GM21381 (cell line): ENCODE data around the gene ATP8B3.

Source experiments
- ATAC-seq: cut with Tn5 transposase; IDR thresholded peaks from one replicate; pipeline ENCODE4 v1.9.1; 2021; ENCODE audit warnings: mild to moderate bottlenecking, moderate library complexity; ENCODE audit not compliant: unreplicated experiment

Gene ATP8B3

GRCh38 chr19:1811942-1812425, at the start of gene ATP8B3:
Gene ATP8B3, minus strand, starts transcription at chr19:1812276. Its CDS starts 540 bp downstream, at chr19:1811736.
- ATAC-seq = no peak

- no peak for ATAC-seq
These were observed 49.5 kb upstream of the ATP8B3 start for GRCh38 chr19:1861599-1862031.

GRCh38 chr19:1860821-1861598, 48.9 kb upstream of the ATP8B3 start:
- ATAC-seq = no peak

GRCh38 chr19:1860042-1860775, 48.1 kb upstream of the ATP8B3 start:
- no peak for ATAC-seq

- ATAC-seq = no peak
These were observed 47.3 kb upstream of the ATP8B3 start for GRCh38 chr19:1859331-1859781.

GRCh38 chr19:1858412-1859081, 46.5 kb upstream of the ATP8B3 start:
- ATAC-seq = no peak

GRCh38 chr19:1857648-1858326, 45.7 kb upstream of the ATP8B3 start:
- ATAC-seq = no peak

- ATAC-seq = peak; percentile 30
These were observed 44.9 kb upstream of the ATP8B3 start for GRCh38 chr19:1856698-1857603.

GRCh38 chr19:1856345-1856697, 44.2 kb upstream of the ATP8B3 start:
- ATAC-seq = no peak

GRCh38 chr19:1855828-1856255, 43.8 kb upstream of the ATP8B3 start:
- ATAC-seq = no peak

GRCh38 chr19:1855040-1855827, 43.2 kb upstream of the ATP8B3 start:
- ATAC-seq = peak; percentile 41

GRCh38 chr19:1854542-1855039, 42.5 kb upstream of the ATP8B3 start:
- ATAC-seq = no peak

GRCh38 chr19:1854039-1854541, 42.0 kb upstream of the ATP8B3 start:
- no peak for ATAC-seq

GRCh38 chr19:1853295-1854038, 41.4 kb upstream of the ATP8B3 start:
- ATAC-seq = no peak

- no peak for ATAC-seq
These were observed 40.6 kb upstream of the ATP8B3 start for GRCh38 chr19:1852581-1853128.

GRCh38 chr19:1851654-1852580, 39.8 kb upstream of the ATP8B3 start:
- ATAC-seq = no peak
